K562 (cell line): Measurements from ENCODE around the gene TMEM107. TPM values are rescaled to one million over a fixed set of nuclear protein-coding genes. Genes with fewer than 3 reads are reported as not detected.

Experiments
- ARID3B ChIP-seq: fragments of 250-450 bp; sonication (Bioruptor Pico); IDR thresholded peaks from 2 replicates; pipeline ENCODE4 v1.4.0; 2020; ENCODE audit warnings: borderline replicate concordance
- ATF3 ChIP-seq, 2 experiments: fragments of 450-650 bp in 1 of 2; sonication (generic) in 1 of 2; formaldehyde crosslinking in 1 of 2; IDR thresholded peaks in 1 of 2; conservative IDR thresholded peaks in 1 of 2; 2 replicates each; pipeline versions ENCODE4 v1.6.1 to v1.8.1; 2016 to 2023; ENCODE audit warnings: mild to moderate bottlenecking in 2 of 2, moderate library complexity in 2 of 2, inconsistent platforms in 1 of 2, missing genetic modification reagents in 1 of 2
- CCAR2 ChIP-seq: fragments of 200-400 bp; formaldehyde crosslinking; IDR thresholded peaks from 2 replicates; pipeline ENCODE4 v1.6.1; 2017; ENCODE audit warnings: mild to moderate bottlenecking, low read depth, low read length
- CCNT2 ChIP-seq: IDR thresholded peaks from 2 replicates; pipeline ENCODE4 v1.6.1; 2011; ENCODE audit warnings: borderline replicate concordance, low read depth, mild to moderate bottlenecking, moderate library complexity, mixed read lengths, low read length; ENCODE audit not compliant: insufficient read length; ENCODE audit errors: extremely low read depth
- E2F4 ChIP-seq: sonication (generic); formaldehyde crosslinking; IDR thresholded peaks from 2 replicates; pipeline ENCODE4 v1.8.0; 2022; ENCODE audit warnings: mild to moderate bottlenecking, low read depth, missing genetic modification reagents
- EP300 ChIP-seq: IDR thresholded peaks from 2 replicates; pipeline ENCODE4 v1.6.1; 2012; ENCODE audit warnings: low read length, improper control_type of control experiment
- HDAC8 ChIP-seq: fragments of 450-650 bp; IDR thresholded peaks from 2 replicates; pipeline ENCODE4 v1.6.1; 2016; ENCODE audit warnings: mild to moderate bottlenecking, missing genetic modification characterization, moderate library complexity, missing compliant biosample characterization
- IRF9 ChIP-seq: fragments of 450-650 bp; IDR thresholded peaks from 2 replicates; pipeline ENCODE4 v1.6.1; 2016; ENCODE audit warnings: missing biosample characterization, missing genetic modification characterization
- MBD2 ChIP-seq: sonication (generic); IDR thresholded peaks from 2 replicates; pipeline ENCODE4 v1.6.1; 2016; ENCODE audit warnings: low read depth, borderline replicate concordance
- MTA2 ChIP-seq: fragments of 450-650 bp; IDR thresholded peaks from 2 replicates; pipeline ENCODE4 v1.6.1; 2016; ENCODE audit warnings: low read depth
- MXD1 ChIP-seq: fragments of 250-450 bp; sonication (Bioruptor Pico); IDR thresholded peaks from 2 replicates; pipeline ENCODE4 v1.8.0; 2021; ENCODE audit warnings: borderline replicate concordance, mild to moderate bottlenecking, moderate library complexity; ENCODE audit not compliant: poor library complexity, severe bottlenecking
- NCOA4 ChIP-seq: fragments of 450-650 bp; IDR thresholded peaks from 2 replicates; pipeline ENCODE4 v1.6.1; 2018; ENCODE audit warnings: mild to moderate bottlenecking; ENCODE audit not compliant: partially characterized antibody
- POLR2H ChIP-seq: IDR thresholded peaks from 2 replicates; pipeline ENCODE4 v1.6.1; 2016; ENCODE audit warnings: missing genetic modification characterization, low read depth, mild to moderate bottlenecking, control low read depth, missing compliant biosample characterization, moderate library complexity
- VEZF1 ChIP-seq: fragments of 200-800 bp; sonication (Bioruptor generic); IDR thresholded peaks from 2 replicates; pipeline ENCODE4 v1.6.1; 2017; ENCODE audit warnings: missing genetic modification characterization, missing compliant biosample characterization
- ZFP1 ChIP-seq: fragments of 450-650 bp; formaldehyde crosslinking; IDR thresholded peaks from 2 replicates; pipeline ENCODE4 v1.4.0; 2020; ENCODE audit warnings: mild to moderate bottlenecking, mixed read lengths
- ZNF586 ChIP-seq: fragments of 450-650 bp; formaldehyde crosslinking; conservative IDR thresholded peaks from 2 replicates; pipeline ENCODE4 v1.4.0; 2020; ENCODE audit warnings: mild to moderate bottlenecking, moderate library complexity
- ZNF655 ChIP-seq: fragments of 250-450 bp; sonication (Bioruptor Pico); IDR thresholded peaks from 2 replicates; pipeline ENCODE4 v1.5.0; 2021
- polyA plus RNA-seq, 8 experiments: library from polyadenylated mRNA; depleted of rRNA in 4 of 8; stranded (reverse) in 5 of 8; unstranded in 3 of 8; fragments of >200 nt; fragmentation: Nextera tagmentation in 2 of 8; fragmentation: Illumina TruSeq in 1 of 8; extraction: Ambion mirVana in 2 of 8; extraction: Trizol in 1 of 8; gene quantifications; 2 replicates each; pipeline versions ENCODE4 v1.2.1 to v1.2.3, GENCODE V29; 2011 to 2014; ENCODE audit warnings: inconsistent platforms in 1 of 8, missing spikeins in 1 of 8
- total RNA-seq, 7 experiments: library from RNA; depleted of rRNA in 6 of 7; stranded (reverse); fragments of >200 nt in 6 of 7; fragmentation: Illumina TruSeq in 2 of 7; extraction: Trizol in 2 of 7; gene quantifications; 2 replicates each; pipeline versions ENCODE4 v1.2.1 to v1.2.3, GENCODE V29; 2011 to 2021; ENCODE audit warnings: low replicate concordance in 1 of 7

TMEM107 gene
- total and polyA plus RNA-seq, 9 of the 15 experiments (the other 6 are each of a cell fraction or from before 2014, with no cell fraction given): 7.1 to 26.2 (median 16.9) TPM

GRCh38 chr17:8209907-8210760 is 34.0 kb upstream of the TMEM107 start, which contains the start of gene AURKB (continued):
- TF ChIP-seq ARID3B (CRISPR knock-in tag) (no peak), IRF9 (tag) (no peak), CCNT2 (no peak), ZNF586 (CRISPR knock-in tag) (no peak), MXD1 (peak; percentile 57), E2F4 (CRISPR knock-in tag) (peak; percentile 100), CCAR2 (no peak), ATF3 (IDR thresholded peaks at IDR 0.05) (0 out of 2 replicates have a peak, but pooled peaks have one; percentile 11), ATF3 (CRISPR knock-in tag; conservative IDR thresholded peaks at IDR 0.05) (no peak; the same call in 1 of the 2 replicates), EP300 (no peak), MTA2 (no peak), NCOA4 (no peak), HDAC8 (tag) (no peak), ZNF655 (no peak), MBD2 (peak; percentile 76; the same call in 1 of the 2 replicates), VEZF1 (CRISPR knock-in tag) (peak; percentile 28; the same call in 1 of the 2 replicates), ZFP1 (CRISPR knock-in tag) (no peak), POLR2H (tag) (peak; percentile 90)
